Measurements from ENCODE around the gene UBAC1. TPM values are rescaled to one million over a fixed set of nuclear protein-coding genes. Genes with fewer than 3 reads are reported as not detected.

The UBAC1 gene
- total and polyA plus RNA-seq, 10 of the 15 experiments (the other 5 are each of a cell fraction or from before 2014, with no cell fraction given), result 16.7 to 54.6 (median 38.5) TPM

GRCh38 chr9:135969064-135969683, 8.0 kb upstream of the UBAC1 start:
- DNase-seq (ENCODE audit: low read depth, low spot score) (no peak), ATAC-seq (no peak), FAIRE-seq (no peak)
- in situ Hi-C loops (cut with MboI) (no loop called here), intact Hi-C loops (cut with micrococcal nuclease; ENCODE audit: unreplicated experiment) (loop anchor here (5.0 to 10.0 kb wide), 2 partner anchors 258 to 316 kb away; no protein-coding TSS in a partner anchor)
- ChIA-PET RAD21 (ENCODE audit: unreplicated experiment) (interaction anchor here (1.1 kb wide), 1 partner anchor 153 kb away, joined by 4 read pairs; no protein-coding TSS in a partner anchor), CTCF (interaction anchor here (2.2 to 5.6 kb wide), 3 partner anchors 9 to 170 kb away, joined by 6 to 59 read pairs (median 11); no protein-coding TSS in a partner anchor), SMC1A (ENCODE audit: uncharacterized antibody, unreplicated experiment) (no interaction called here), POLR2A (no interaction called here)
- Histone ChIP-seq H2AFZ (ENCODE audit: control insufficient read depth, low read depth, low read length) (no peak overlapping the region), H3K4me1 (ENCODE audit: control insufficient read depth, insufficient read depth, low read length) (no peaks in the 10 kb centered on the region), H3K9me3 (replicated peaks; ENCODE audit: control insufficient read depth, insufficient read depth, low read length) (no peaks in the 10 kb centered on the region), H3K27ac (ENCODE audit: control insufficient read depth, insufficient read depth) (no peak overlapping the region), H3K27me3 (replicated peaks in 1 of 2; ENCODE audit: control insufficient read depth in 2 of 2, insufficient read depth in 2 of 2, low read length in 1 of 2) (no peaks in the 10 kb centered on the region), H4K20me1 (ENCODE audit: control insufficient read depth, insufficient read depth) (no peaks in the 10 kb centered on the region), H3K79me2 (ENCODE audit: control insufficient read depth, insufficient read depth, low read length) (no peaks in the 10 kb centered on the region), H3K9ac (ENCODE audit: control insufficient read depth, insufficient read depth, low read length) (no peak overlapping the region), H3K36me3 (ENCODE audit: control insufficient read depth in 2 of 2, insufficient read depth in 2 of 2, low read length in 1 of 2) (no peaks in the 10 kb centered on the region), H3K4me3 (no peak overlapping the region), H3K4me2 (ENCODE audit: control insufficient read depth, insufficient read depth) (no peak overlapping the region)
- 21% methylated on average over 12 of the region's 12 CpGs for WGBS (ENCODE audit: insufficient coverage, insufficient replicate concordance, low lambda C conversion rate, missing lambda C conversion rate)
- BruUV-seq (replicated peaks), result no TSS peak
- no peak for TF ChIP-seq RBBP5 (conservative IDR thresholded peaks at IDR 0.05)
- no peak for TF ChIP-seq E4F1 (IDR thresholded peaks at IDR 0.05; ENCODE audit: borderline replicate concordance, partially characterized antibody)
- no peak for TF ChIP-seq BMI1 (IDR thresholded peaks at IDR 0.05; ENCODE audit: borderline replicate concordance)
- TF ChIP-seq, protein P1, sequence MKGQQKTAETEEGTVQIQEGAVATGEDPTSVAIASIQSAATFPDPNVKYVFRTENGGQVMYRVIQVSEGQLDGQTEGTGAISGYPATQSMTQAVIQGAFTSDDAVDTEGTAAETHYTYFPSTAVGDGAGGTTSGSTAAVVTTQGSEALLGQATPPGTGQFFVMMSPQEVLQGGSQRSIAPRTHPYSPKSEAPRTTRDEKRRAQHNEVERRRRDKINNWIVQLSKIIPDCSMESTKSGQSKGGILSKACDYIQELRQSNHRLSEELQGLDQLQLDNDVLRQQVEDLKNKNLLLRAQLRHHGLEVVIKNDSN (IDR thresholded peaks at IDR 0.05; ENCODE audit: borderline replicate concordance, extremely low read length, insufficient read depth, low read depth, low read length), result no peak
- no peak for TF ChIP-seq JUND (IDR thresholded peaks at IDR 0.05; ENCODE audit: low read depth, low read length)
- TF ChIP-seq POLR2AphosphoS5 (IDR thresholded peaks at IDR 0.05; ENCODE audit: low read length), result no peak
- TF ChIP-seq, protein P2, sequence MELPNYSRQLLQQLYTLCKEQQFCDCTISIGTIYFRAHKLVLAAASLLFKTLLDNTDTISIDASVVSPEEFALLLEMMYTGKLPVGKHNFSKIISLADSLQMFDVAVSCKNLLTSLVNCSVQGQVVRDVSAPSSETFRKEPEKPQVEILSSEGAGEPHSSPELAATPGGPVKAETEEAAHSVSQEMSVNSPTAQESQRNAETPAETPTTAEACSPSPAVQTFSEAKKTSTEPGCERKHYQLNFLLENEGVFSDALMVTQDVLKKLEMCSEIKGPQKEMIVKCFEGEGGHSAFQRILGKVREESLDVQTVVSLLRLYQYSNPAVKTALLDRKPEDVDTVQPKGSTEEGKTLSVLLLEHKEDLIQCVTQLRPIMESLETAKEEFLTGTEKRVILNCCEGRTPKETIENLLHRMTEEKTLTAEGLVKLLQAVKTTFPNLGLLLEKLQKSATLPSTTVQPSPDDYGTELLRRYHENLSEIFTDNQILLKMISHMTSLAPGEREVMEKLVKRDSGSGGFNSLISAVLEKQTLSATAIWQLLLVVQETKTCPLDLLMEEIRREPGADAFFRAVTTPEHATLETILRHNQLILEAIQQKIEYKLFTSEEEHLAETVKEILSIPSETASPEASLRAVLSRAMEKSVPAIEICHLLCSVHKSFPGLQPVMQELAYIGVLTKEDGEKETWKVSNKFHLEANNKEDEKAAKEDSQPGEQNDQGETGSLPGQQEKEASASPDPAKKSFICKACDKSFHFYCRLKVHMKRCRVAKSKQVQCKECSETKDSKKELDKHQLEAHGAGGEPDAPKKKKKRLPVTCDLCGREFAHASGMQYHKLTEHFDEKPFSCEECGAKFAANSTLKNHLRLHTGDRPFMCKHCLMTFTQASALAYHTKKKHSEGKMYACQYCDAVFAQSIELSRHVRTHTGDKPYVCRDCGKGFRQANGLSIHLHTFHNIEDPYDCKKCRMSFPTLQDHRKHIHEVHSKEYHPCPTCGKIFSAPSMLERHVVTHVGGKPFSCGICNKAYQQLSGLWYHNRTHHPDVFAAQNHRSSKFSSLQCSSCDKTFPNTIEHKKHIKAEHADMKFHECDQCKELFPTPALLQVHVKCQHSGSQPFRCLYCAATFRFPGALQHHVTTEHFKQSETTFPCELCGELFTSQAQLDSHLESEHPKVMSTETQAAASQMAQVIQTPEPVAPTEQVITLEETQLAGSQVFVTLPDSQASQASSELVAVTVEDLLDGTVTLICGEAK (IDR thresholded peaks at IDR 0.05; ENCODE audit: borderline replicate concordance), result no peak
- TF ChIP-seq, protein P3, sequence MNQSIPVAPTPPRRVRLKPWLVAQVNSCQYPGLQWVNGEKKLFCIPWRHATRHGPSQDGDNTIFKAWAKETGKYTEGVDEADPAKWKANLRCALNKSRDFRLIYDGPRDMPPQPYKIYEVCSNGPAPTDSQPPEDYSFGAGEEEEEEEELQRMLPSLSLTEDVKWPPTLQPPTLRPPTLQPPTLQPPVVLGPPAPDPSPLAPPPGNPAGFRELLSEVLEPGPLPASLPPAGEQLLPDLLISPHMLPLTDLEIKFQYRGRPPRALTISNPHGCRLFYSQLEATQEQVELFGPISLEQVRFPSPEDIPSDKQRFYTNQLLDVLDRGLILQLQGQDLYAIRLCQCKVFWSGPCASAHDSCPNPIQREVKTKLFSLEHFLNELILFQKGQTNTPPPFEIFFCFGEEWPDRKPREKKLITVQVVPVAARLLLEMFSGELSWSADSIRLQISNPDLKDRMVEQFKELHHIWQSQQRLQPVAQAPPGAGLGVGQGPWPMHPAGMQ (IDR thresholded peaks at IDR 0.05; ENCODE audit: borderline replicate concordance), result no peak
- TF ChIP-seq SKIL (IDR thresholded peaks at IDR 0.05; ENCODE audit: low read depth, poor library complexity, severe bottlenecking), result no peak
- TF ChIP-seq KDM1A (IDR thresholded peaks at IDR 0.05; ENCODE audit: borderline replicate concordance), result no peak
